ENCODE results near the gene CTR9. TPM values are rescaled to one million over a fixed set of nuclear protein-coding genes. Genes with fewer than 3 reads are reported as not detected.

Gene CTR9
- total and polyA plus RNA-seq, 4 donors, result 10.8 to 32.2 (median 21.2) TPM

DNA sequence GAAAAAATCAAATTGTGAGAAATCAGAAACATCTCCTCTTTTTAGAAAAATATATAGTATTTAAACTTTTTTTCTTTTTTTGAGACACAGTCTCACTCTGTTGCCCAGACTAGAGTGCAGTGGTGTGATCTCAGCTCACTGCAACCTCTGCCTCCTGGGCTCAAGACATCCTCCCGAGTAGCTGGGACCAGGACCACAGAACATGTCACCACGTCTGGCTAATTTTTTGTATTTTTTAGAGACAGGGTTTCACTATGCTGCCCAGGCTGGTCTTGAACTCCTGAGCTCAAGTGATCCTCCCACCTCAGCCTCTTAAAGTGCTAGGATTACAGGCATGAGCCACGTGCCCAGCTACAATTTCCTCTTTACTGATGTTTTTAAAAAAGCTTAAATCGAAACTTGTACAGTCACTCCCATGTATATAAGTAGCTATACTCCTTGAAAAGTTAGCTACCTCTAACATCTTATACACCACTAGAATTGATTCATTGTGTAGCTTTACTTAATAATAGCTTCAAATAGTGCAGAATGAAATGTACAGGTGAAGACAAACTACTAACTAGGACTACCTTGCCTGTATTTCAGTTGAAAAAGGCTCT lies 47.4 kb downstream of the CTR9 start:
- intact Hi-C loops (cut with DNase I), result loop anchor here in 1 of 2 donors (10.0 kb wide), 1 partner anchor 986 kb away; no protein-coding TSS in a partner anchor
- H3K4me1 ChIP-seq (ENCODE audit: control insufficient read depth in 1 of 2, insufficient read depth in 2 of 2, low read length in 2 of 2), result no peaks in the 10 kb centered on the region
- no peak overlapping the region for H3K4me3 ChIP-seq (ENCODE audit: low read length in 2 of 2)
- no peak for ATAC-seq (ENCODE audit: low FRiP score)
- WGBS, 2 donors, result 42 to 43% methylated on average over 4 of the region's 4 CpGs
- H3K27me3 ChIP-seq (ENCODE audit: control insufficient read depth in 1 of 2, insufficient read depth in 2 of 2, low read length in 1 of 2), result no peaks in the 10 kb centered on the region
- no peak for DNase-seq
- H3K9me3 ChIP-seq (ENCODE audit: control insufficient read depth, low read length), result no peaks in the 10 kb centered on the region
- no peak overlapping the region for H3K27ac ChIP-seq (ENCODE audit: low read depth in 1 of 2, low read length in 2 of 2)
- peaks cover 14 to 22% of the 10 kb centered on the region in 2 donors for H3K36me3 ChIP-seq (ENCODE audit: control insufficient read depth in 1 of 2, insufficient read depth in 2 of 2, low read length in 1 of 2)

GRCh38 chr11:10800292-10800691 lies 49.2 kb downstream of the CTR9 start:
- Histone ChIP-seq H3K27me3 (ENCODE audit: control insufficient read depth in 1 of 2, insufficient read depth in 2 of 2, low read length in 1 of 2) (no peaks in the 10 kb centered on the region), H3K36me3 (ENCODE audit: control insufficient read depth in 1 of 2, insufficient read depth in 2 of 2, low read length in 1 of 2) (peaks cover 20 to 28% of the 10 kb centered on the region in 2 donors), H3K4me1 (ENCODE audit: control insufficient read depth in 1 of 2, insufficient read depth in 2 of 2, low read length in 2 of 2) (no peaks in the 10 kb centered on the region), H3K4me3 (ENCODE audit: low read length in 2 of 2) (no peak overlapping the region), H3K9me3 (ENCODE audit: control insufficient read depth, low read length) (no peaks in the 10 kb centered on the region), H3K27ac (ENCODE audit: low read depth in 1 of 2, low read length in 2 of 2) (no peak overlapping the region)
- ATAC-seq (ENCODE audit: low FRiP score) (no peak), DNase-seq (no peak)
- 87 to 90% methylated on average over 2 of the region's 2 CpGs for WGBS, 2 donors
- intact Hi-C loops (cut with DNase I), result loop anchor here in 1 of 2 donors (5.0 kb wide), 1 partner anchor 1002 kb away; no protein-coding TSS in a partner anchor

DNA sequence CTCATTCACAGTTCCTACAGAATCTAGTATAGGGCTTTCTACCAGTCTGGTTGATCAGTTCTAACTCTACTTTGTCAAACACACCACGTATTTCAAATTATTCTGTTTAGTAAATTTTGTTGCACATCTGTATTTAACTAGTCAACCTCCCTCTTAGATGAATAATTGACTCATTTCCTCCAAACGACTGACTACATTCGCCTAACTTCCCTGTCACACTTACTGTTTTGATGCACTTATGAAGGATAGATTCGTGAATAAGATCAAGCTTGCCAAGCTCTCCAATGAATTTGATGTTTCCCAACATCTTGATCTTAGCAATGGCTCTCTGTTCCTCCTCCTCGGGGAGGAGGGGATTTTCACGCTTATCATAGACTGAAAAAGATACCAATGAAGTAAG lies 52.6 kb downstream of the CTR9 start:
- H3K9me3 ChIP-seq (ENCODE audit: control insufficient read depth, low read length), result no peaks in the 10 kb centered on the region
- 72 to 78% methylated on average over 6 of the region's 6 CpGs for WGBS, 2 donors
- DNase-seq (no peak), ATAC-seq (ENCODE audit: low FRiP score) (no peak)
- H3K4me1 ChIP-seq (ENCODE audit: control insufficient read depth in 1 of 2, insufficient read depth in 2 of 2, low read length in 2 of 2), result no peaks in the 10 kb centered on the region
- H3K27ac ChIP-seq (ENCODE audit: low read depth in 1 of 2, low read length in 2 of 2), result no peak overlapping the region
- peaks cover 21 to 29% of the 10 kb centered on the region in 2 donors for H3K36me3 ChIP-seq (ENCODE audit: control insufficient read depth in 1 of 2, insufficient read depth in 2 of 2, low read length in 1 of 2)
- intact Hi-C loops (cut with DNase I), result loop anchor here in 1 of 2 donors (5.0 kb wide), 1 partner anchor 999 kb away; no protein-coding TSS in a partner anchor
- no peaks in the 10 kb centered on the region for H3K27me3 ChIP-seq (ENCODE audit: control insufficient read depth in 1 of 2, insufficient read depth in 2 of 2, low read length in 1 of 2)
- no peak overlapping the region for H3K4me3 ChIP-seq (ENCODE audit: low read length in 2 of 2)

DNA sequence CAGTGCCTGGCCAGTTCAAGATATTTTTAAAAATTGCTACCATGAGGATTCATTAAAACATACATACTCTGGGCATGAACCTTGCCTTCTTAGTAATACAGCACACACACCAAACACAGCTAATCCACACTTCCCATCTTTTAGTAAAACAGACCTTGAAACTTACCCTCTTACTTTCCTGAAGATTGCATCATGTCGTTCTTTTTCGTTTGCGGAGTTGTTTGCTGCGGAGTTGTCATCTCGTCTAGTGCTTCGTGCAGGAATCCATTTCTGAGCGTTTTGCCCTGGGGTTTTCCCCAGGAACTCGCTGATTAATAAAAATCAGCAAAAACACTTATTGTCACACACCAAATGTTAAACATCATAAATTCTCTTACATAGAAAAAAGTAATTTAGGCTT lies 54.7 kb downstream of the CTR9 start:
- intact Hi-C loops (cut with DNase I), result loop anchor here in 1 of 2 donors (2.0 to 5.0 kb wide), 2 partner anchors 52 to 125 kb away; partner anchors contain the start of gene ZBED5
- Histone ChIP-seq H3K4me3 (ENCODE audit: low read length in 2 of 2) (no peak overlapping the region), H3K9me3 (ENCODE audit: control insufficient read depth, low read length) (no peaks in the 10 kb centered on the region), H3K36me3 (ENCODE audit: control insufficient read depth in 1 of 2, insufficient read depth in 2 of 2, low read length in 1 of 2) (peaks cover 17 to 21% of the 10 kb centered on the region in 2 donors), H3K4me1 (ENCODE audit: control insufficient read depth in 1 of 2, insufficient read depth in 2 of 2, low read length in 2 of 2) (no peaks in the 10 kb centered on the region), H3K27me3 (ENCODE audit: control insufficient read depth in 1 of 2, insufficient read depth in 2 of 2, low read length in 1 of 2) (no peaks in the 10 kb centered on the region), H3K27ac (ENCODE audit: low read depth in 1 of 2, low read length in 2 of 2) (no peak overlapping the region)
- no peak for ATAC-seq (ENCODE audit: low FRiP score)
- 78 to 79% methylated on average over 8 of the region's 8 CpGs for WGBS, 2 donors
- no peak for DNase-seq

GRCh38 chr11:10806206-10806605 lies 55.2 kb downstream of the CTR9 start:
- intact Hi-C loops (cut with DNase I), result loop anchor here in 1 of 2 donors (2.0 to 5.0 kb wide), 2 partner anchors 51 to 125 kb away; partner anchors contain the start of gene ZBED5
- Histone ChIP-seq H3K9me3 (ENCODE audit: control insufficient read depth, low read length) (no peaks in the 10 kb centered on the region), H3K36me3 (ENCODE audit: control insufficient read depth in 1 of 2, insufficient read depth in 2 of 2, low read length in 1 of 2) (peaks cover 16 to 21% of the 10 kb centered on the region in 2 donors), H3K4me3 (ENCODE audit: low read length in 2 of 2) (no peak overlapping the region), H3K27ac (ENCODE audit: low read depth in 1 of 2, low read length in 2 of 2) (no peak overlapping the region), H3K4me1 (ENCODE audit: control insufficient read depth in 1 of 2, insufficient read depth in 2 of 2, low read length in 2 of 2) (no peaks in the 10 kb centered on the region), H3K27me3 (ENCODE audit: control insufficient read depth in 1 of 2, insufficient read depth in 2 of 2, low read length in 1 of 2) (no peaks in the 10 kb centered on the region)
- DNase-seq (no peak), ATAC-seq (ENCODE audit: low FRiP score) (no peak)
- 79 to 84% methylated on average over 4 of the region's 4 CpGs for WGBS, 2 donors

- H3K27me3 ChIP-seq (ENCODE audit: control insufficient read depth in 1 of 2, insufficient read depth in 2 of 2, low read length in 1 of 2), result no peaks in the 10 kb centered on the region
- peaks cover 10 to 15% of the 10 kb centered on the region in 2 donors for H3K36me3 ChIP-seq (ENCODE audit: control insufficient read depth in 1 of 2, insufficient read depth in 2 of 2, low read length in 1 of 2)
- H3K4me3 ChIP-seq (ENCODE audit: low read length in 2 of 2), result peak overlapping the region; percentile 88 to 94
- intact Hi-C loops (cut with DNase I), result loop anchor here (1.0 to 5.0 kb wide), 4 partner anchors 50 to 124 kb away; partner anchors contain the start of gene ZBED5 (in 2 of the 2)
- peak overlapping the region; percentile 65 to 95 for H3K27ac ChIP-seq (ENCODE audit: low read depth in 1 of 2, low read length in 2 of 2)
- H3K9me3 ChIP-seq (ENCODE audit: control insufficient read depth, low read length), result no peaks in the 10 kb centered on the region
- ATAC-seq (ENCODE audit: low FRiP score), result peak; percentile 52
- H3K4me1 ChIP-seq (ENCODE audit: control insufficient read depth in 1 of 2, insufficient read depth in 2 of 2, low read length in 2 of 2), result no peaks in the 10 kb centered on the region
- WGBS, 2 donors, result 0% methylated on average over 31 to 39 of the region's 39 CpGs
- peak; percentile 83 to 84 for DNase-seq
These were observed 56.6 kb downstream of the CTR9 start for GRCh38 chr11:10807493-10808234.

- no peaks in the 10 kb centered on the region for H3K4me1 ChIP-seq (ENCODE audit: control insufficient read depth in 1 of 2, insufficient read depth in 2 of 2, low read length in 2 of 2)
- WGBS, 2 donors, result 0% methylated on average over 35 to 36 of the region's 36 CpGs
- intact Hi-C loops (cut with DNase I), result loop anchor here (1.0 to 5.0 kb wide), 3 partner anchors 49 to 123 kb away; partner anchors contain the start of gene ZBED5 (in 2 of the 2)
- H3K27ac ChIP-seq (ENCODE audit: low read depth in 1 of 2, low read length in 2 of 2), result peak overlapping the region; percentile 65 to 95
- no peak for DNase-seq
- no peaks in the 10 kb centered on the region for H3K9me3 ChIP-seq (ENCODE audit: control insufficient read depth, low read length)
- peaks cover 10 to 11% of the 10 kb centered on the region in 2 donors for H3K36me3 ChIP-seq (ENCODE audit: control insufficient read depth in 1 of 2, insufficient read depth in 2 of 2, low read length in 1 of 2)
- ATAC-seq (ENCODE audit: low FRiP score), result peak; percentile 61
- no peaks in the 10 kb centered on the region for H3K27me3 ChIP-seq (ENCODE audit: control insufficient read depth in 1 of 2, insufficient read depth in 2 of 2, low read length in 1 of 2)
- H3K4me3 ChIP-seq (ENCODE audit: low read length in 2 of 2), result peak overlapping the region; percentile 88 to 94
These were observed 57.1 kb downstream of the CTR9 start for GRCh38 chr11:10808235-10808552.

GRCh38 chr11:10808553-10809372 lies 57.7 kb downstream of the CTR9 start, which contains the start of gene EIF4G2:
Gene EIF4G2, minus strand, starts transcription at chr11:10808926.
- Histone ChIP-seq H3K4me3 (ENCODE audit: low read length in 2 of 2) (peak within 1 kb of the TSS; percentile 88 to 94), H3K9me3 (ENCODE audit: control insufficient read depth, low read length) (no peaks in the 10 kb centered on the region), H3K36me3 (ENCODE audit: control insufficient read depth in 1 of 2, insufficient read depth in 2 of 2, low read length in 1 of 2) (peaks cover 6 to 9% of the 10 kb centered on the region in 2 donors), H3K27ac (ENCODE audit: low read depth in 1 of 2, low read length in 2 of 2) (peak within 1 kb of the TSS; percentile 72 to 95), H3K4me1 (ENCODE audit: control insufficient read depth in 1 of 2, insufficient read depth in 2 of 2, low read length in 2 of 2) (no peaks in the 10 kb centered on the region), H3K27me3 (ENCODE audit: control insufficient read depth in 1 of 2, insufficient read depth in 2 of 2, low read length in 1 of 2) (no peaks in the 10 kb centered on the region)
- 0% methylated on average over 57 to 65 of the region's 65 CpGs for WGBS, 2 donors
- peak; percentile 99 for DNase-seq
- intact Hi-C loops (cut with DNase I), result loop anchor here (1.0 to 5.0 kb wide), 3 partner anchors 49 to 123 kb away; partner anchors contain the start of gene ZBED5 (in 2 of the 2)
- peak; percentile 98 for ATAC-seq (ENCODE audit: low FRiP score)

Data from aorta (tissue), 5 donors.